GM21528 (cell line): Measurements from ENCODE around the gene CYP24A1.

Source experiments
- ATAC-seq: cut with Tn5 transposase; IDR thresholded peaks from one replicate; pipeline ENCODE4 v1.9.1; 2021; ENCODE audit warnings: mild to moderate bottlenecking, moderate library complexity; ENCODE audit not compliant: unreplicated experiment, low FRiP score

CYP24A1 gene

GRCh38 chr20:54158856-54159418, 14.8 kb downstream of the CYP24A1 start:
- ATAC-seq: no peak

- ATAC-seq: no peak
Observed at GRCh38 chr20:54158226-54158625, 15.6 kb downstream of the CYP24A1 start.

GRCh38 chr20:54156981-54157835, 16.6 kb downstream of the CYP24A1 start:
- ATAC-seq: no peak

- ATAC-seq: no peak
Observed at GRCh38 chr20:54156522-54156921, 17.3 kb downstream of the CYP24A1 start.

- ATAC-seq: no peak
Observed at GRCh38 chr20:54155736-54156317, 18.0 kb downstream of the CYP24A1 start.

- no peak for ATAC-seq
Observed at GRCh38 chr20:54154439-54154838, 19.3 kb downstream of the CYP24A1 start.

GRCh38 chr20:54153847-54154246, 19.9 kb downstream of the CYP24A1 start:
- ATAC-seq: no peak

GRCh38 chr20:54153041-54153327, 20.8 kb downstream of the CYP24A1 start:
- no peak for ATAC-seq

- no peak for ATAC-seq
Observed at GRCh38 chr20:54152227-54153040, 21.4 kb downstream of the CYP24A1 start.

- ATAC-seq: no peak
Observed at GRCh38 chr20:54151511-54152226, 22.1 kb downstream of the CYP24A1 start.

GRCh38 chr20:54151075-54151439, 22.7 kb downstream of the CYP24A1 start:
- no peak for ATAC-seq

GRCh38 chr20:54149765-54150264, 24.0 kb downstream of the CYP24A1 start:
- no peak for ATAC-seq

GRCh38 chr20:54148947-54149764, 24.6 kb downstream of the CYP24A1 start:
- no peak for ATAC-seq

- ATAC-seq: no peak
Observed at GRCh38 chr20:54146672-54147071, 27.1 kb downstream of the CYP24A1 start.

- no peak for ATAC-seq
Observed at GRCh38 chr20:54144847-54145414, 28.9 kb downstream of the CYP24A1 start.

GRCh38 chr20:54140927-54141566, 32.7 kb downstream of the CYP24A1 start:
- no peak for ATAC-seq

GRCh38 chr20:54140486-54140885, 33.3 kb downstream of the CYP24A1 start:
- no peak for ATAC-seq

- ATAC-seq: no peak
Observed at GRCh38 chr20:54140067-54140466, 33.7 kb downstream of the CYP24A1 start.

- no peak for ATAC-seq
Observed at GRCh38 chr20:54139188-54139587, 34.6 kb downstream of the CYP24A1 start.
